Ovary (tissue), 3 donors: Measurements from ENCODE around the gene GYG2.

Source experiments
- EP300 ChIP-seq: sonication (generic); formaldehyde crosslinking; IDR thresholded peaks from one replicate; pipeline ENCODE4 v1.6.1; 2017; ENCODE audit warnings: antibody characterized with exemption
- POLR2A ChIP-seq: fragments of 450-650 bp; IDR thresholded peaks from one replicate; pipeline ENCODE4 v1.6.1; 2017; ENCODE audit warnings: antibody characterized with exemption, mild to moderate bottlenecking, moderate library complexity
- TF ChIP-seq, protein P1 (sequence below), 3 donors: fragments of 450-650 bp in 2 of 3; fragments of 200-600 bp in 1 of 3; IDR thresholded peaks; one replicate each; pipeline versions ENCODE4 v1.5.1 to v1.8.0; 2016 to 2022; ENCODE audit warnings: antibody characterized with exemption in 3 of 3, mild to moderate bottlenecking in 1 of 3
- donor health status: DM: no; HTN: no; CAD: no.

DNA sequence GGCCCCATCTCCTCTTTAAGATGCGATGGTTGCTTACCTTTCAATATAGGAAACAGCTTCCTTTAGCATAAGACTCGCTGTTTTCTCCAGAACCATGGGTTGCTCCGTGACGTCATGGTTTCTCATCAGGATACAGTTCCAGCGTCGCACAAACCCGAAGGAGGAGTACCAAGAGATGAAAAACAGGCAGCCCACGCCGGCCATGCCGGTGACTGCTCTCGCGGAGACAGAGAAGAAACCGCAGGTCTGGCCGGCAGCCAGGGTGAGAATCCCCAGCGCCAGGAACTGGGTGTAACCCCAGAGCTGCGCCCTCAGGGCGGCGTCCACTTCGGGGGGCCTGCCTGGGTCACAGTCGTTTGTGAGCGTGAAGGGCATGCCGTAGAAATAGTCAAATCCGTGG is 89.0 kb downstream of the GYG2 start:
- TF ChIP-seq POLR2A (no peak), EP300 (no peak)
- TF ChIP-seq, protein P1, sequence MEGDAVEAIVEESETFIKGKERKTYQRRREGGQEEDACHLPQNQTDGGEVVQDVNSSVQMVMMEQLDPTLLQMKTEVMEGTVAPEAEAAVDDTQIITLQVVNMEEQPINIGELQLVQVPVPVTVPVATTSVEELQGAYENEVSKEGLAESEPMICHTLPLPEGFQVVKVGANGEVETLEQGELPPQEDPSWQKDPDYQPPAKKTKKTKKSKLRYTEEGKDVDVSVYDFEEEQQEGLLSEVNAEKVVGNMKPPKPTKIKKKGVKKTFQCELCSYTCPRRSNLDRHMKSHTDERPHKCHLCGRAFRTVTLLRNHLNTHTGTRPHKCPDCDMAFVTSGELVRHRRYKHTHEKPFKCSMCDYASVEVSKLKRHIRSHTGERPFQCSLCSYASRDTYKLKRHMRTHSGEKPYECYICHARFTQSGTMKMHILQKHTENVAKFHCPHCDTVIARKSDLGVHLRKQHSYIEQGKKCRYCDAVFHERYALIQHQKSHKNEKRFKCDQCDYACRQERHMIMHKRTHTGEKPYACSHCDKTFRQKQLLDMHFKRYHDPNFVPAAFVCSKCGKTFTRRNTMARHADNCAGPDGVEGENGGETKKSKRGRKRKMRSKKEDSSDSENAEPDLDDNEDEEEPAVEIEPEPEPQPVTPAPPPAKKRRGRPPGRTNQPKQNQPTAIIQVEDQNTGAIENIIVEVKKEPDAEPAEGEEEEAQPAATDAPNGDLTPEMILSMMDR (IDR thresholded peaks at IDR 0.05): no peak
